SK-N-SH (cell line): Measurements from ENCODE around the gene LSM14B. TPM values are rescaled to one million over a fixed set of nuclear protein-coding genes. Genes with fewer than 3 reads are reported as not detected.

ENCODE experiments used
- CTCF ChIA-PET: fragments of 300-600, 350-600 bp; formaldehyde crosslinking; extraction: SDS; loops from one replicate; lab custom pipeline; 2021; lab: Yijun Ruan, JAX
- POLR2A ChIA-PET: fragments of 350-600 bp; sonication (Branson Sonifier 250); formaldehyde crosslinking; extraction: SDS; loops from one replicate; lab custom pipeline; 2020; ENCODE audit warnings: antibody characterized with exemption, inconsistent platforms; lab: Yijun Ruan, JAX
- DNase-seq: peaks from one replicate; pipeline ENCODE4 v3.0.0; 2012
- H2AFZ ChIP-seq: fragments of 200-600 bp; sonication (generic); 2 replicates; pipeline ENCODE4 v1.8.1; 2016; ENCODE audit warnings: antibody characterized with exemption, mild to moderate bottlenecking, low read depth
- H3F3A ChIP-seq: fragments of 200-600 bp; sonication (generic); replicated peaks from 2 replicates; pipeline ENCODE3; 2016; ENCODE audit warnings: antibody characterized with exemption, mild to moderate bottlenecking; ENCODE audit not compliant: insufficient read depth
- H3K27ac ChIP-seq, 2 experiments: fragments of 200-500 bp in 1 of 2; fragments of 200-600 bp in 1 of 2; sonication (Bioruptor generic) in 1 of 2; sonication (generic), shearing (Covaris generic) in 1 of 2; 2 replicates each; pipeline versions ENCODE4 v1.5.1 to v1.6.1; 2014 to 2016; ENCODE audit warnings: low read depth in 2 of 2, inconsistent platforms in 1 of 2, low read length in 1 of 2, mild to moderate bottlenecking in 1 of 2, mixed read lengths in 1 of 2
- H3K27me3 ChIP-seq: fragments of 200-600 bp; sonication (generic), shearing (Covaris generic); 2 replicates; pipeline ENCODE4 v1.6.1; 2016; ENCODE audit warnings: mixed run types; ENCODE audit not compliant: insufficient read depth
- H3K36me3 ChIP-seq, 2 experiments: fragments of 200-500 bp in 1 of 2; fragments of 200-600 bp in 1 of 2; sonication (Bioruptor generic) in 1 of 2; sonication (generic) in 1 of 2; replicated peaks in 1 of 2; 2 replicates each; pipeline versions ENCODE3 to v1.5.1; 2014 to 2016; ENCODE audit warnings: low read length in 1 of 2, mild to moderate bottlenecking in 1 of 2; ENCODE audit not compliant: insufficient read depth in 2 of 2, control insufficient read depth in 1 of 2
- H3K4me1 ChIP-seq, 2 experiments: fragments of 200-500 bp in 1 of 2; fragments of 200-600 bp in 1 of 2; sonication (Bioruptor generic) in 1 of 2; sonication (generic), shearing (Covaris generic) in 1 of 2; 2 replicates each; pipeline versions ENCODE4 v1.5.1 to v1.6.1; 2014 to 2016; ENCODE audit warnings: low read depth in 1 of 2, low read length in 1 of 2, mixed run types in 1 of 2; ENCODE audit not compliant: insufficient read depth in 2 of 2, control insufficient read depth in 1 of 2
- H3K4me2 ChIP-seq: fragments of 200-600 bp; sonication (generic), shearing (Covaris generic); 2 replicates; pipeline ENCODE4 v1.6.1; 2017; ENCODE audit warnings: mixed run types
- H3K4me3 ChIP-seq, 2 experiments: fragments of 200-500 bp in 1 of 2; fragments of 200-600 bp in 1 of 2; sonication (Bioruptor generic) in 1 of 2; sonication (generic), shearing (Covaris generic) in 1 of 2; 2 replicates each; pipeline versions ENCODE4 v1.5.1 to v1.8.1; 2014 to 2016; ENCODE audit warnings: low read depth in 2 of 2, inconsistent platforms in 1 of 2, low read length in 1 of 2, mild to moderate bottlenecking in 1 of 2, mixed read lengths in 1 of 2, moderate library complexity in 1 of 2
- H3K79me2 ChIP-seq: fragments of 200-600 bp; sonication (generic); 2 replicates; pipeline ENCODE4 v1.8.1; 2017; ENCODE audit warnings: mild to moderate bottlenecking; ENCODE audit not compliant: insufficient read depth
- H3K9ac ChIP-seq: fragments of 200-600 bp; sonication (generic); 2 replicates; pipeline ENCODE4 v1.6.1; 2017; ENCODE audit warnings: mixed run types
- H3K9me2 ChIP-seq: fragments of 200-600 bp; sonication (generic); 2 replicates; pipeline ENCODE4 v1.6.1; 2017; ENCODE audit warnings: mixed run types
- H3K9me3 ChIP-seq: fragments of 200-600 bp; sonication (generic); 2 replicates; pipeline ENCODE4 v1.6.1; 2017; ENCODE audit warnings: mixed run types, mild to moderate bottlenecking, moderate library complexity
- H4K20me1 ChIP-seq: fragments of 200-600 bp; sonication (generic); 2 replicates; pipeline ENCODE4 v1.6.1; 2017; ENCODE audit warnings: mild to moderate bottlenecking, mixed run types; ENCODE audit not compliant: insufficient read depth
- CHD2 ChIP-seq: fragments of 150-350 bp; IDR thresholded peaks from 2 replicates; pipeline ENCODE4 v1.6.1; 2018; ENCODE audit warnings: low read length; ENCODE audit not compliant: partially characterized antibody
- ELF1 ChIP-seq: IDR thresholded peaks from 2 replicates; pipeline ENCODE4 v1.4.0; 2012
- EP300 ChIP-seq, 2 experiments: IDR thresholded peaks; 2 replicates each; pipeline versions ENCODE4 v1.4.0 to v1.6.1; 2012; ENCODE audit warnings: borderline replicate concordance in 1 of 2, low read depth in 1 of 2, low read length in 1 of 2
- FOSL2 ChIP-seq: IDR thresholded peaks from 2 replicates; pipeline ENCODE4 v1.4.0; 2012; ENCODE audit warnings: low read depth, mild to moderate bottlenecking, moderate library complexity, borderline replicate concordance
- FOXM1 ChIP-seq: IDR thresholded peaks from 2 replicates; pipeline ENCODE4 v1.4.0; 2012; ENCODE audit warnings: low read depth, mild to moderate bottlenecking
- GABPA ChIP-seq: IDR thresholded peaks from 2 replicates; pipeline ENCODE4 v1.4.0; 2012; ENCODE audit warnings: low read depth, mild to moderate bottlenecking
- MXI1 ChIP-seq: IDR thresholded peaks from 2 replicates; pipeline ENCODE4 v1.6.1; 2012; ENCODE audit warnings: mild to moderate bottlenecking, low read depth, low read length, improper control_type of control experiment
- NRF1 ChIP-seq: IDR thresholded peaks from 2 replicates; pipeline ENCODE4 v1.6.1; 2012; ENCODE audit warnings: low read depth, mild to moderate bottlenecking, low read length
- POLR2AphosphoS5 ChIP-seq: IDR thresholded peaks from 2 replicates; pipeline ENCODE4 v1.6.1; 2012; ENCODE audit warnings: low read depth, low read length
- RCOR1 ChIP-seq: fragments of 150-350 bp; IDR thresholded peaks from 2 replicates; pipeline ENCODE4 v1.6.1; 2017; ENCODE audit warnings: antibody characterized with exemption, low read length
- SIN3A ChIP-seq: IDR thresholded peaks from 2 replicates; pipeline ENCODE4 v1.6.1; 2012; ENCODE audit warnings: low read depth, mild to moderate bottlenecking, low read length, moderate library complexity, borderline replicate concordance
- SMC3 ChIP-seq: IDR thresholded peaks from 2 replicates; pipeline ENCODE4 v1.6.1; 2012; ENCODE audit warnings: low read depth, low read length, improper control_type of control experiment
- TAF1 ChIP-seq: IDR thresholded peaks from 2 replicates; pipeline ENCODE4 v1.6.1; 2012; ENCODE audit warnings: low read depth, mild to moderate bottlenecking, low read length, moderate library complexity, borderline replicate concordance
- WGBS: methylation state at CpG from one replicate; pipeline ENCODE4 v1.1.6; 2017; ENCODE audit warnings: low lambda C conversion rate; 5-methylcytosine and 5-hydroxymethylcytosine counted together
- polyA plus RNA-seq, 3 experiments: library from polyadenylated mRNA; depleted of rRNA; stranded (reverse); fragments of >200 nt; gene quantifications; 2 replicates each; pipeline ENCODE4 v1.2.3, GENCODE V29; 2012
- TF ChIP-seq, protein P1 (sequence below): IDR thresholded peaks from 2 replicates; pipeline ENCODE4 v1.4.0; 2012; ENCODE audit warnings: low read depth
- TF ChIP-seq, protein P2 (sequence below): IDR thresholded peaks from 2 replicates; pipeline ENCODE4 v1.4.0; 2012; ENCODE audit warnings: low read depth, borderline replicate concordance
- TF ChIP-seq, protein P3 (sequence below): IDR thresholded peaks from 2 replicates; pipeline ENCODE4 v1.6.1; 2012; ENCODE audit warnings: mild to moderate bottlenecking, low read depth, low read length, moderate library complexity
- TF ChIP-seq, protein P4 (sequence below): IDR thresholded peaks from 2 replicates; pipeline ENCODE4 v1.4.0; 2012; ENCODE audit warnings: low read depth, borderline replicate concordance

The LSM14B gene
- polyA plus RNA-seq, 1 of the 3 experiments (the other 2 are of a cell fraction) = 64.6 TPM

DNA sequence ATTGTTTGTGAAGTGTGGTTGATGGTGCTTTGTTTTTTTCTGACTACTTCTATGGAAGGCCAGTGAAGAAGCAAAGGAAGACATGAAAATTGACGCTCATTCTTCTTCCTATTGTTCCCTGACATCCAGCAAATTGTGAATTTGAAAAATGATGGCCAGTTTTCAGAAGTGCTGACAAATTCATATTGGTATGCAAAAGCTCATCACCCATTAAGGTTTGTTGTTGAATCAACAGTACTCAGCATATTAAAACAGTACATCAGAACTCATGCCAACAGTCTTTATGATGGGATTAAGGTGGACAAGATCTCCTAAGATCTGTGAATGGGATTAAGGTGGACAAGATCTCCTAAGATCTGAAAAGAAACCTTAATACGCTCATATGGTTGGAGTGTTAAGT lies 59.5 kb downstream of the LSM14B start:
- H3K9ac ChIP-seq = peak overlapping the region; percentile 97; the same call in 1 of the 2 replicates
- H3K9me2 ChIP-seq = no peaks in the 10 kb centered on the region
- H3K27me3 ChIP-seq = no peaks in the 10 kb centered on the region
- no peak for TF ChIP-seq SMC3
- TF ChIP-seq TAF1 = no peak
- no peak for TF ChIP-seq SIN3A
- peaks cover 2% of the 10 kb centered on the region; the same call in 1 of the 2 replicates for H4K20me1 ChIP-seq
- POLR2A ChIA-PET = no interaction called here
- H3F3A ChIP-seq = peaks cover 25% of the 10 kb centered on the region
- DNase-seq = no peak
- peaks cover 7 to 15% of the 10 kb centered on the region in 2 experiments for H3K36me3 ChIP-seq
- H3K27ac ChIP-seq = peak overlapping the region in 1 of 2 experiments; percentile 94; a peak in 1 of 4 replicates
- H3K4me2 ChIP-seq = peak overlapping the region; percentile 89
- peak overlapping the region; percentile 92 to 98 for H3K4me3 ChIP-seq
- H3K79me2 ChIP-seq = peaks cover 43% of the 10 kb centered on the region
- WGBS = 93% methylated on average over 2 of the region's 2 CpGs
- H3K9me3 ChIP-seq = no peaks in the 10 kb centered on the region
- CTCF ChIA-PET = no interaction called here
- peaks cover 6 to 19% of the 10 kb centered on the region in 2 experiments; a peak in 1 of 4 replicates for H3K4me1 ChIP-seq
- H2AFZ ChIP-seq = no peak overlapping the region

DNA sequence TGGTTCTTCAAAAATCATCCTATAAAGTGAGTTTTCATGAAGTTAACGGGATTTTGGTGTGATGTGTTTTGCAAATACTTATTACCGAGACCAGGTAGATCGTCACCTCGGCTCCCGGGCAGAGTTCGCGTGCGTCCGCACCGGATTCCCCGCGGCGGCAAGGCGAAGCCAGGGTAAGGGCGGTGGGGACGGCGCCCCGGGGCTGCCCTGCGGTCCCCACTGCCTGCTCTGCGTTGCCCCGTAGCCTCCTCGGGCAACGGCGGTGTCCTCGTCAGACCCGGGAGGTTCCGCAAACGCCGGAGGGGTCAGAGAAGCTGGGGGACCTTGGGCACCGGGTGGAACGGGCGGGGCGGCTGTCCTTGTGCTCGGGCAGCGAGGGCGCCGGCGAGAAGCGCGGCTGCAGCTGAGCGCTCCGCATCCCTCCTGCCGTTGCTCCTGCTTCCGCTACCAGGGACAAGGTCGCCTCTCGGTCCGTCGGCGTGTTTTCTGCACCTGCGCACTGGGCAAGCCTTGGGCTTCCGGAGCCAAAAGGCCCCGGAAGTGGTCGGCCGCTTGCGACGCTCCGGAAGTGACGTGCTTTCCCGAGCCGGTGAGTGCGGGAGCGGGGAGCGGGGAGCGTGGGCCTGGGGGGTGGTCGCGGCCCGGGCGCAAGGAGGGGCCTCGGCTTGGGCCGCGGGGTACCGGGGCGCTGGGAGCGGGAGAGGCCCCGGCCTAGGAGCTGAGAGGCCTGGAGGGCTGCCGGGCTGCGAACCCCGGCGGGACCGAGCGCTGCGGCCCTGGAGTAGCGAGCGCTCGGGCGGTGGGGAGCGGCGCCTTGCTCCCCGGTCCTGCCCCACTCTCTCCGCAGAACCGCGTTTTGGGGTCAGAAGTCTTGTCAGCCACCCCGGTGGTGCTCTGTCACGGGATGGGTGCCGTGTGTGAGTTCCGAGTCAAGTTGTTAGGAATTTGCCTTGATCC lies 60.5 kb downstream of the LSM14B start, which contains the start of gene MTG2:
TSS of gene MTG2 (plus strand) at position 560 of the 957 bp plus-strand sequence. CDS start 10,393 bp downstream, outside the sequence.
- H3K4me3 ChIP-seq = peak within 1 kb of the TSS; percentile 92 to 98
- H3K79me2 ChIP-seq = peaks cover 52% of the 10 kb centered on the region
- H3K4me1 ChIP-seq = peaks cover 6 to 11% of the 10 kb centered on the region in 2 experiments; a peak in 1 of 4 replicates
- H3K27ac ChIP-seq = peak within 1 kb of the TSS; percentile 78 to 94
- peak within 1 kb of the TSS; percentile 97 for H3K9ac ChIP-seq
- no peaks in the 10 kb centered on the region for H3K9me3 ChIP-seq
- peaks cover 29% of the 10 kb centered on the region for H3F3A ChIP-seq
- H4K20me1 ChIP-seq = peaks cover 5% of the 10 kb centered on the region; the same call in 1 of the 2 replicates
- 2% methylated on average over 20 of the region's 96 CpGs for WGBS
- ChIA-PET POLR2A (no interaction called here), CTCF (no interaction called here)
- DNase-seq = peak; percentile 99
- H3K9me2 ChIP-seq = no peaks in the 10 kb centered on the region
- no peaks in the 10 kb centered on the region for H3K27me3 ChIP-seq
- H3K4me2 ChIP-seq = peak within 1 kb of the TSS; percentile 89
- H3K36me3 ChIP-seq = peaks cover 7 to 15% of the 10 kb centered on the region in 2 experiments
- H2AFZ ChIP-seq = peak within 1 kb of the TSS; percentile 76
- peak; percentile 94 for TF ChIP-seq GABPA
- peak; percentile 98 for TF ChIP-seq POLR2AphosphoS5
- TF ChIP-seq MXI1 = peak; percentile 96
- TF ChIP-seq FOXM1 = no peak; the same call in 1 of the 2 replicates
- TF ChIP-seq NRF1 = peak; percentile 74
- peak; percentile 92 for TF ChIP-seq ELF1
- TF ChIP-seq, protein P1, sequence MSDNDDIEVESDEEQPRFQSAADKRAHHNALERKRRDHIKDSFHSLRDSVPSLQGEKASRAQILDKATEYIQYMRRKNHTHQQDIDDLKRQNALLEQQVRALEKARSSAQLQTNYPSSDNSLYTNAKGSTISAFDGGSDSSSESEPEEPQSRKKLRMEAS = peak; percentile 87
- peak; percentile 91 for TF ChIP-seq TAF1
- no peak for TF ChIP-seq FOSL2
- TF ChIP-seq RCOR1 = no peak
- TF ChIP-seq CHD2 = peak; percentile 68
- TF ChIP-seq, protein P2, sequence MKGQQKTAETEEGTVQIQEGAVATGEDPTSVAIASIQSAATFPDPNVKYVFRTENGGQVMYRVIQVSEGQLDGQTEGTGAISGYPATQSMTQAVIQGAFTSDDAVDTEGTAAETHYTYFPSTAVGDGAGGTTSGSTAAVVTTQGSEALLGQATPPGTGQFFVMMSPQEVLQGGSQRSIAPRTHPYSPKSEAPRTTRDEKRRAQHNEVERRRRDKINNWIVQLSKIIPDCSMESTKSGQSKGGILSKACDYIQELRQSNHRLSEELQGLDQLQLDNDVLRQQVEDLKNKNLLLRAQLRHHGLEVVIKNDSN = no peak
- TF ChIP-seq, protein P3, sequence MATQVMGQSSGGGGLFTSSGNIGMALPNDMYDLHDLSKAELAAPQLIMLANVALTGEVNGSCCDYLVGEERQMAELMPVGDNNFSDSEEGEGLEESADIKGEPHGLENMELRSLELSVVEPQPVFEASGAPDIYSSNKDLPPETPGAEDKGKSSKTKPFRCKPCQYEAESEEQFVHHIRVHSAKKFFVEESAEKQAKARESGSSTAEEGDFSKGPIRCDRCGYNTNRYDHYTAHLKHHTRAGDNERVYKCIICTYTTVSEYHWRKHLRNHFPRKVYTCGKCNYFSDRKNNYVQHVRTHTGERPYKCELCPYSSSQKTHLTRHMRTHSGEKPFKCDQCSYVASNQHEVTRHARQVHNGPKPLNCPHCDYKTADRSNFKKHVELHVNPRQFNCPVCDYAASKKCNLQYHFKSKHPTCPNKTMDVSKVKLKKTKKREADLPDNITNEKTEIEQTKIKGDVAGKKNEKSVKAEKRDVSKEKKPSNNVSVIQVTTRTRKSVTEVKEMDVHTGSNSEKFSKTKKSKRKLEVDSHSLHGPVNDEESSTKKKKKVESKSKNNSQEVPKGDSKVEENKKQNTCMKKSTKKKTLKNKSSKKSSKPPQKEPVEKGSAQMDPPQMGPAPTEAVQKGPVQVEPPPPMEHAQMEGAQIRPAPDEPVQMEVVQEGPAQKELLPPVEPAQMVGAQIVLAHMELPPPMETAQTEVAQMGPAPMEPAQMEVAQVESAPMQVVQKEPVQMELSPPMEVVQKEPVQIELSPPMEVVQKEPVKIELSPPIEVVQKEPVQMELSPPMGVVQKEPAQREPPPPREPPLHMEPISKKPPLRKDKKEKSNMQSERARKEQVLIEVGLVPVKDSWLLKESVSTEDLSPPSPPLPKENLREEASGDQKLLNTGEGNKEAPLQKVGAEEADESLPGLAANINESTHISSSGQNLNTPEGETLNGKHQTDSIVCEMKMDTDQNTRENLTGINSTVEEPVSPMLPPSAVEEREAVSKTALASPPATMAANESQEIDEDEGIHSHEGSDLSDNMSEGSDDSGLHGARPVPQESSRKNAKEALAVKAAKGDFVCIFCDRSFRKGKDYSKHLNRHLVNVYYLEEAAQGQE = peak; percentile 68
- TF ChIP-seq, protein P4, sequence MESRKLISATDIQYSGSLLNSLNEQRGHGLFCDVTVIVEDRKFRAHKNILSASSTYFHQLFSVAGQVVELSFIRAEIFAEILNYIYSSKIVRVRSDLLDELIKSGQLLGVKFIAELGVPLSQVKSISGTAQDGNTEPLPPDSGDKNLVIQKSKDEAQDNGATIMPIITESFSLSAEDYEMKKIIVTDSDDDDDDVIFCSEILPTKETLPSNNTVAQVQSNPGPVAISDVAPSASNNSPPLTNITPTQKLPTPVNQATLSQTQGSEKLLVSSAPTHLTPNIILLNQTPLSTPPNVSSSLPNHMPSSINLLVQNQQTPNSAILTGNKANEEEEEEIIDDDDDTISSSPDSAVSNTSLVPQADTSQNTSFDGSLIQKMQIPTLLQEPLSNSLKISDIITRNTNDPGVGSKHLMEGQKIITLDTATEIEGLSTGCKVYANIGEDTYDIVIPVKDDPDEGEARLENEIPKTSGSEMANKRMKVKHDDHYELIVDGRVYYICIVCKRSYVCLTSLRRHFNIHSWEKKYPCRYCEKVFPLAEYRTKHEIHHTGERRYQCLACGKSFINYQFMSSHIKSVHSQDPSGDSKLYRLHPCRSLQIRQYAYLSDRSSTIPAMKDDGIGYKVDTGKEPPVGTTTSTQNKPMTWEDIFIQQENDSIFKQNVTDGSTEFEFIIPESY = no peak
- TF ChIP-seq EP300 (IDR thresholded peaks at IDR 0.05; ENCODE audit: borderline replicate concordance in 1 of 2, low read depth in 1 of 2, low read length in 1 of 2) = peak in 1 of 2 experiments; percentile 10; a peak in 1 of 4 replicates
